Stimulated activated CD4-positive, alpha-beta T cell treated with anti-CD3 and anti-CD28 coated beads, Interleukin-2, amount 100 ng/mL, for 48 hours (primary cell): ENCODE measurements around the gene C1orf94.
"Not testable (repeated sequence)": the region's sequence is repeated elsewhere in the genome, so short reads cannot be mapped to it uniquely, and the experiment has no call there.

Experiments
- DNase-seq, 2 donors: peaks; one replicate each; pipeline ENCODE4 v3.0.0-alpha.2; 2020

The C1orf94 gene

GRCh38 chr1:34165422-34165921, 11.2 kb upstream of the C1orf94 start:
- no peak for DNase-seq

GRCh38 chr1:34166191-34166624, 10.5 kb upstream of the C1orf94 start:
- DNase-seq: no peak

GRCh38 chr1:34166625-34167361, 9.9 kb upstream of the C1orf94 start:
- DNase-seq: no peak

- no peak for DNase-seq
Measured at GRCh38 chr1:34167389-34167788, 9.3 kb upstream of the C1orf94 start.

GRCh38 chr1:34175744-34176143, 963 bp upstream of the C1orf94 start:
- no peak for DNase-seq

- no peak for DNase-seq
Measured at GRCh38 chr1:34178072-34178471, 1.4 kb downstream of the C1orf94 start.

GRCh38 chr1:34183381-34183780, 6.7 kb downstream of the C1orf94 start:
- DNase-seq: not testable (repeated sequence)

GRCh38 chr1:34186741-34187494, 10.2 kb downstream of the C1orf94 start:
- DNase-seq: no peak

GRCh38 chr1:34188418-34188817, 11.7 kb downstream of the C1orf94 start:
- DNase-seq: no peak

- DNase-seq: no peak
Measured at GRCh38 chr1:34188985-34189384, 12.3 kb downstream of the C1orf94 start.

- DNase-seq: no peak
Measured at GRCh38 chr1:34190692-34191091, 14.0 kb downstream of the C1orf94 start.

GRCh38 chr1:34192621-34193020, 15.9 kb downstream of the C1orf94 start:
- no peak for DNase-seq

- DNase-seq: no peak
Measured at GRCh38 chr1:34199927-34200326, 23.2 kb downstream of the C1orf94 start.

- DNase-seq: no peak
Measured at GRCh38 chr1:34212673-34213072, 36.0 kb downstream of the C1orf94 start.

GRCh38 chr1:34213956-34214355, 37.2 kb downstream of the C1orf94 start:
- no peak for DNase-seq

GRCh38 chr1:34231441-34231840, 54.7 kb downstream of the C1orf94 start:
- no peak for DNase-seq

- no peak for DNase-seq
Measured at GRCh38 chr1:34235594-34235993, 58.9 kb downstream of the C1orf94 start.

- no peak for DNase-seq
Measured at GRCh38 chr1:34236089-34236488, 59.4 kb downstream of the C1orf94 start.

GRCh38 chr1:34237151-34237815, 60.6 kb downstream of the C1orf94 start:
- DNase-seq: no peak

GRCh38 chr1:34245967-34246366, 69.3 kb downstream of the C1orf94 start:
- no peak for DNase-seq

- DNase-seq: no peak
Measured at GRCh38 chr1:34250342-34250741, 73.6 kb downstream of the C1orf94 start.

GRCh38 chr1:34262023-34262853, 85.5 kb downstream of the C1orf94 start:
- no peak for DNase-seq

- DNase-seq: no peak
Measured at GRCh38 chr1:34262921-34263320, 86.2 kb downstream of the C1orf94 start.
